GM12864 (cell line): ENCODE data around the gene B3GALT2.

Experiments used
- DNase-seq: peaks from one replicate; pipeline ENCODE4 v3.0.0-alpha.2; 2011; ENCODE audit warnings: low read depth
- H3K4me3 ChIP-seq: 2 replicates; pipeline ENCODE4 v1.5.1; 2011; ENCODE audit warnings: mild to moderate bottlenecking, low read depth, low read length, control low read depth
- CTCF ChIP-seq: IDR thresholded peaks from 2 replicates; pipeline ENCODE4 v1.5.1; 2011; ENCODE audit warnings: low read depth, mild to moderate bottlenecking, moderate library complexity, low read length, control low read depth, inconsistent platforms; ENCODE audit errors: missing control alignments

B3GALT2 gene

GRCh38 chr1:193183019-193183627 lies 3.3 kb downstream of the B3GALT2 start:
- TF ChIP-seq CTCF, result peak; percentile 58
- peak; percentile 22 for DNase-seq
- no peak overlapping the region for H3K4me3 ChIP-seq

GRCh38 chr1:193181985-193182384 lies 4.4 kb downstream of the B3GALT2 start:
- DNase-seq, result no peak
- no peak for TF ChIP-seq CTCF

GRCh38 chr1:193181536-193181935 lies 4.9 kb downstream of the B3GALT2 start:
- no peak for DNase-seq
- TF ChIP-seq CTCF, result no peak
- H3K4me3 ChIP-seq, result no peak overlapping the region

More at GRCh38 chr1:193181985-193182384, 4.4 kb downstream of the B3GALT2 start:
- no peak overlapping the region for H3K4me3 ChIP-seq

- no peak for DNase-seq
These were observed 7.3 kb downstream of the B3GALT2 start for GRCh38 chr1:193179094-193179493.

GRCh38 chr1:193176788-193177187 lies 9.6 kb downstream of the B3GALT2 start:
- no peak for DNase-seq
- H3K4me3 ChIP-seq, result no peak overlapping the region
- no peak for TF ChIP-seq CTCF

More at GRCh38 chr1:193179094-193179493, 7.3 kb downstream of the B3GALT2 start:
- H3K4me3 ChIP-seq, result no peak overlapping the region
- no peak for TF ChIP-seq CTCF

GRCh38 chr1:193176113-193176512 lies 10.3 kb downstream of the B3GALT2 start:
- TF ChIP-seq CTCF, result no peak
- no peak overlapping the region for H3K4me3 ChIP-seq
- DNase-seq, result no peak

GRCh38 chr1:193157360-193157759 lies 29.1 kb downstream of the B3GALT2 start:
- TF ChIP-seq CTCF, result no peak
- DNase-seq, result no peak

More at GRCh38 chr1:193157360-193157759, 29.1 kb downstream of the B3GALT2 start:
- no peak overlapping the region for H3K4me3 ChIP-seq
